Brain pericyte (primary cell): ENCODE measurements around the gene CENPF.

Experiments used
- DNase-seq: peaks from one replicate; pipeline ENCODE4 v3.0.0-alpha.2; 2012; ENCODE audit warnings: low read depth, low spot score

Gene CENPF

DNA sequence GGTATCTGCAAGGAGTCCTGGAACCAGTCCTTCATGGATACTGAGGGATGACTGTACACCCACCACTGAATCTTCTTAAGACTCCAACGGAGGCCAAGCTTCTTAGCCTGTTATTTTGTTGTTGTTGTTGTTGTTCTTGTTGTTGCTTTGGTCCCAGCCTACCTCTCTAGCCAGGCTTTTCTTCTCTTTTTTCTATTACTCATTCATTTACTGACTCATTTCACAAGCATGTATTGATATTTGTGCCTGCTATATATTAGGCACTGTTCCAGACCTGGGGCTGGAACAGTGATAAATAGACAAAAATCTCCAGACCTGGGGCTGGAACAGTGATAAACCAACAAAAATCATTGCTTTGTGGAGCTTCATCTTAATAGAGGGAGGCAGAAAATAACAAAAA lies 20.4 kb downstream of the CENPF start:
- DNase-seq = no peak

DNA sequence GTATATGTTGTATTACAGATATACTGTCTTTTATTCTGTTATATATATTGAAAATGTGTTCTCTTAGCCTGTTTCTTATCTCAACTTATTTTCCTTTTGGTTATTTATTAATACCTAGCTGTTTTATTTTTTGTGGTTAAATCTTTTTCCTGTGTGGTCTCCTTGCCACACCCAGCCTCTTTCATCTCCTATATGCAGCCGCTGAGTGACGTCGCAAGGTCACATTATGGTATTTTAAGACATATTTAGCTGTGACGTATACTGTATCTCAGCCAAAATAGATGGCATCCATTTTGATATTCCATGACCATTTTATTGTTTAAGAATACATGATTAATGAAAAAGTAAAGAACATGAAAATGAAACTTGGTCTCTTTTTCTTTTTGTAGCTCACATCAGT lies 29.1 kb downstream of the CENPF start:
- no peak for DNase-seq

DNA sequence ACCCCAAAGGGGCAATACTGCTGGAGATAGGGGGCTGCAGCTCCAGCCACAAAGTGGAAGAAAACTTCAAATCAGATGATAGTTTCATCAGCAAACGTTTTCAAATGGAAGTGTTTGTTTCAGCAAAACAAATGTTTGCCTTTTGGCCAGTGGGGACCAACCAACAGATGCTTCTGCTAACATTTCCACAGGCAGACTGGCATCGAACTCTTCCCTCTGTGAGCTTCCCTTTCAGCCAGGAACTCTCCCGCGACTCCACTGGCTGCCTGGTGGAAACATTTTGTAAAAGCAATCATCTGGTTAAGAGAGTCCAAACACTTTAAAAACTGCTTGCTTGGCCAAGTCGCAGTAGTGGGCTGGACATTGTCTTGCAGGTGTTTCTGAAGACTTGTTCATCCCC lies 30.7 kb downstream of the CENPF start:
- no peak for DNase-seq

DNA sequence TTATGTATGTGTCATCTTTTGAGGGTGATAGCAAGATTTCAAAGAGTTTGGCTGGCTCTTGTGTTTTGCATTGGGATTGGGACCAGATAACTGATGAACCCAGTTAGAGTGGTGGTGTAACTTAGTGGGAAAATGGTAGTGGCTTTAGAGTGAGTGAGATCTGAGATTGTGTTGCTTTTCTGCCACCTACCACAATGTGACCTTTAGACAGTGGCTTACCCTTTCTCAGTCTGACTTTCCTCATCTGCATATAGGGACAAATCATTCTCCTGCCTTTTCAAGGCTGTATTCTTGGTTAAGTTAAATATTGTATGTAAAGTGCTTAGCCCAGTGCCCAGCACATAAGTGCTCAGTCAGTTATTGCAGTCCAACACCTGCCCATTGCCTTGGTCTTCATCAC lies 31.3 kb downstream of the CENPF start:
- DNase-seq = no peak

DNA sequence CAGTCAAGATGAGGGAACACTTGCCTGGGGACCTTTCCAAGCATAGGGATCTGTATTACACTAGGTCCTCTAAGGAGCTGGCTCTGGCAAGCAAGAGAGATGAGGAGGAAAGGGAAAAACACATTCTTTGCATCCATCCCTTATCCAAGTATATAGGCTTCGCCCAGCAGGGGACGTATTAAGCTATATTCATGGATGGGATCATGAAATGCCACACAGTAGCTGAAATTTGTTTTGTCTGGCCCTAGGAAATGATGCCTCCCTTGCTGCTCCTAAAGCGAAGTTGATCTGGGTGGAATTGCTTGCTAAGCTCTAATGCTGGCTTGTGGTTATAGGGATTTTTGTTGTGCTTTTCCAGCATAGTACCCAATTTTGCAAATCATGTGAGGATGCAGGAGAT lies 32.1 kb downstream of the CENPF start:
- DNase-seq = no peak

DNA sequence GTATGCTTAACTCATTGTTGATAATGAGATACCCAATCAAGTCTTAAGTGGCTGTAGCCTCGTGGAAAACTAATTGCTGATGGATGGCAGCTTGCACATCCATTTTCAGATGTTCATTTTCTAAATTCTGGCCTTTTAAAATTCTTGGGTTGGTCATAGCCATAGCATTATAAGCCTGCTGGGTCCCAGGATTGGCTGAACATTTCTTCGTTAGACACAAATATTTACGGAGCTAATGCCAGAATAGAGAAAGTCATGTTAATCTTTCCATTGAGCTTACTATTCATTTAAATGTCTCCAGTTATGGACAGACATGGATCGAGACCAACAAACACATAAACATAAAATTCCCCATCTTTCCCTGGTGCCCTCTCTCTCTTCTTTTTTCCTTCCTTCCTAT lies 32.5 kb downstream of the CENPF start:
- no peak for DNase-seq

DNA sequence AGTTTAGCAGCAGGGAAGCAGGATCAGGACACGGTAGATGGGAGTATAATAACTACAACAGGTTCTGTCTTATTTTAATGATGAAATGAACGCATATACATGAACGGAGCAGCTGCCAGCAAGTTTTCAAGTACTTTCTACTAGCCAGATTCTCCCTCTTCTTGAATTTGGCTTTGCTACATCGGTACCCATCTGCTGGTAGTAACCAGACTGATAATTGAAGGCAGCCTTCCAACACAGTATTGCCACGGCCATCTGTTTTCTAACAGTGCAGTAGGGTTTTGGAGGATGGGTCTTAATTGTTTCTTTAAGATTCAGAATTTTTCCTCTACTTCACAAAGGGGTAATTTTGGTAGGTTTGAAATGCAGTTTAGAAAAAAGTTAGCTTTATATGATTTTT lies 33.4 kb downstream of the CENPF start:
- no peak for DNase-seq

DNA sequence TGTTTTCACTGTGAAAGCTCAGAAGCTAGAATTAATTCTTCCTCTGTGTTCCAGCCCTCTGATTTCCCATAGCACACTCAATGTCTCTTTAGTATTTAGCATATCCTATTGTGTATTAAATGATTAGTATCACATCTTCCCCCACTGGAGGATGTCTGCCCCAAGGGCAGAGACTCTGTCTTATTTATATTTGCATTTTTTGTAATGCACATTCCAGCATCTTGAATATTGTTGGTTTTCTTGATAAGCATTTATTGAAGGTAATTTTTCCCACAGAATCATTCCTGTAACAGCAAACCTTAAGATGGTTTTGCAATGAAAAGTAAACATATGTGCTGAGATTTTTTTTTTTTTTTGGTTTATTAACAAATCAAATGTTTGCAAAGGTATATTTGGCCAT lies 34.1 kb downstream of the CENPF start:
- DNase-seq = no peak

DNA sequence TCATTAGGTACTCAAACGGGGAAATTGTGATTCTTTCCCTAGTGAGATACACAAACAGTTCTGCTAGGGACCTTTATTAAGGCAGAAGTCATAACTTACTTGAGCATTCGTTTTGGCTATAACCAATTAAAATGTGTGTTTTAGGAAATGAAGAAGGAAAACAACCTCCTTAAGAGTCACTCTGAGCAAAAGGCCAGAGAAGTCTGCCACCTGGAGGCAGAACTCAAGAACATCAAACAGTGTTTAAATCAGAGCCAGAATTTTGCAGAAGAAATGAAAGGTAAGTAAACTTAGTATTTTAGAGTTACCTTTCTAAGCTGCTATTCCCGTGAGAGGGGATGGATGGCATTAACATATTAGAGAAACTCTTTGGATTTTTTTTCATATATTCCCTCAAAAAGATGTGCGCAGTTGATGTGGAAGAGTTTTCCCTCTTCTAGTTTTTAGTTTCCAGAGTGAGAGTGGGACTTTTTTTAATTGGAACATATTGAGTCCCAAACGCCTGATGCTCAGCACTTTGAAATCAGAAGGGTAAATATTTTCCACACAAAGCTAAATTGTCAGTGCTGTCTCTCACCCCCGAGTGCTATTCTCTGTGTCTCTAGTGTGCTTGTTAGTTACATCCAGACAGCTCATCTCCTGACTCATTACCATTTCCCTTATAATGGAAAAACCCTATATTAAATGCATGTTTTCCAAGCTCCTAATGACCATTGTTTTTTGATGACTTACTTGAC lies 34.9 kb downstream of the CENPF start:
- no peak for DNase-seq

DNA sequence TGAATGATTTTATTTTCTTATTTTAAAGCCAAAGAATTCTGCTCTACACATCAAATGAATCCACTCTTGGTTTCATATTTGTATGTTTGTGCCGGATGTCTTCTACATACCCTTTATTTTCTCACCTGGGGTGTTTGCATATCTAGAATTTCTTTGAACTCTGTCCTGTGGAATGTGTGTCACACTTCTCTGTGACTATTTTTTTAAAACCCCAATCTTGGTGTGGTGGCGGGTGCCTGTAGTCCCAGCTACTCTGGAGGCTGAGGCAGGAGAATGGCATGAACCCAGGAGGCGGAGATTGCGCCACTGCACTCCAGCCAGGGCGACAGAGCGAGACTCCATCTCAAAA lies 35.4 kb downstream of the CENPF start:
- no peak for DNase-seq

DNA sequence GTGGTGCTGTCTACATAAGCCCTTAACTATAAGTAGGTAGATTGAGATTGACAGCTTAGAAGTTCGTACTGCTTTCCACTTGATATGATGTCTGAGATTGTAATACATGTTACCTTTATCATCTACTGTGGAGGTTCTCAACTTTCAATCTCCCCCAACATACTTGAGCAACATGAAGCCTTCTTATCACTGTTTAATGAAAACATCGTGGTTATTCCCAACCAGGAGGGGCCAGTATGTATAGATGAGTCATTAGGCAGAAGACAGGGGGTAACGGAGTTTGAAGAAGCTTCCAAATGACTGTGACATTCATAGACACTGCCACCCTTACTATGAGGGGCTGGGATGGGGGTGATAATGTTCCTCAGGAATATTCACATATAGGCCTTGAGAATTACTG lies 36.0 kb downstream of the CENPF start:
- no peak for DNase-seq

DNA sequence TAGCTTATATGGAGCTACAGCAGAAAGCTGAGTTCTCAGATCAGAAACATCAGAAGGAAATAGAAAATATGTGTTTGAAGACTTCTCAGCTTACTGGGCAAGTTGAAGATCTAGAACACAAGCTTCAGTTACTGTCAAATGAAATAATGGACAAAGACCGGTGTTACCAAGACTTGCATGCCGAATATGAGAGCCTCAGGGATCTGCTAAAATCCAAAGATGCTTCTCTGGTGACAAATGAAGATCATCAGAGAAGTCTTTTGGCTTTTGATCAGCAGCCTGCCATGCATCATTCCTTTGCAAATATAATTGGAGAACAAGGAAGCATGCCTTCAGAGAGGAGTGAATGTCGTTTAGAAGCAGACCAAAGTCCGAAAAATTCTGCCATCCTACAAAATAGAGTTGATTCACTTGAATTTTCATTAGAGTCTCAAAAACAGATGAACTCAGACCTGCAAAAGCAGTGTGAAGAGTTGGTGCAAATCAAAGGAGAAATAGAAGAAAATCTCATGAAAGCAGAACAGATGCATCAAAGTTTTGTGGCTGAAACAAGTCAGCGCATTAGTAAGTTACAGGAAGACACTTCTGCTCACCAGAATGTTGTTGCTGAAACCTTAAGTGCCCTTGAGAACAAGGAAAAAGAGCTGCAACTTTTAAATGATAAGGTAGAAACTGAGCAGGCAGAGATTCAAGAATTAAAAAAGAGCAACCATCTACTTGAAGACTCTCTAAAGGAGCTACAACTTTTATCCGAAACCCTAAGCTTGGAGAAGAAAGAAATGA lies 37.6 kb downstream of the CENPF start:
- DNase-seq = no peak

DNA sequence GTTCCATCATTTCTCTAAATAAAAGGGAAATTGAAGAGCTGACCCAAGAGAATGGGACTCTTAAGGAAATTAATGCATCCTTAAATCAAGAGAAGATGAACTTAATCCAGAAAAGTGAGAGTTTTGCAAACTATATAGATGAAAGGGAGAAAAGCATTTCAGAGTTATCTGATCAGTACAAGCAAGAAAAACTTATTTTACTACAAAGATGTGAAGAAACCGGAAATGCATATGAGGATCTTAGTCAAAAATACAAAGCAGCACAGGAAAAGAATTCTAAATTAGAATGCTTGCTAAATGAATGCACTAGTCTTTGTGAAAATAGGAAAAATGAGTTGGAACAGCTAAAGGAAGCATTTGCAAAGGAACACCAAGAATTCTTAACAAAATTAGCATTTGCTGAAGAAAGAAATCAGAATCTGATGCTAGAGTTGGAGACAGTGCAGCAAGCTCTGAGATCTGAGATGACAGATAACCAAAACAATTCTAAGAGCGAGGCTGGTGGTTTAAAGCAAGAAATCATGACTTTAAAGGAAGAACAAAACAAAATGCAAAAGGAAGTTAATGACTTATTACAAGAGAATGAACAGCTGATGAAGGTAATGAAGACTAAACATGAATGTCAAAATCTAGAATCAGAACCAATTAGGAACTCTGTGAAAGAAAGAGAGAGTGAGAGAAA lies 38.4 kb downstream of the CENPF start:
- no peak for DNase-seq

DNA sequence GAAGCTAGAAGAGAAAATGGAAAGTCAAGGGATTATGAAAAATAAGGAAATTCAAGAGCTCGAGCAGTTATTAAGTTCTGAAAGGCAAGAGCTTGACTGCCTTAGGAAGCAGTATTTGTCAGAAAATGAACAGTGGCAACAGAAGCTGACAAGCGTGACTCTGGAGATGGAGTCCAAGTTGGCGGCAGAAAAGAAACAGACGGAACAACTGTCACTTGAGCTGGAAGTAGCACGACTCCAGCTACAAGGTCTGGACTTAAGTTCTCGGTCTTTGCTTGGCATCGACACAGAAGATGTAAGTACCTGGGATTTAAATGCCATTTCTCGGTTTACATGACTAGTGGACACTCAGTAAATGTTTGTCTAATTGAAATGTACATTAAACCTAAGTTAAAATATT lies 40.0 kb downstream of the CENPF start:
- no peak for DNase-seq

DNA sequence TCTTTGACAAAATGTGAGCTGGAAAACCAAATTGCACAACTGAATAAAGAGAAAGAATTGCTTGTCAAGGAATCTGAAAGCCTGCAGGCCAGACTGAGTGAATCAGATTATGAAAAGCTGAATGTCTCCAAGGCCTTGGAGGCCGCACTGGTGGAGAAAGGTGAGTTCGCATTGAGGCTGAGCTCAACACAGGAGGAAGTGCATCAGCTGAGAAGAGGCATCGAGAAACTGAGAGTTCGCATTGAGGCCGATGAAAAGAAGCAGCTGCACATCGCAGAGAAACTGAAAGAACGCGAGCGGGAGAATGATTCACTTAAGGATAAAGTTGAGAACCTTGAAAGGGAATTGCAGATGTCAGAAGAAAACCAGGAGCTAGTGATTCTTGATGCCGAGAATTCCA lies 42.7 kb downstream of the CENPF start:
- DNase-seq = no peak

DNA sequence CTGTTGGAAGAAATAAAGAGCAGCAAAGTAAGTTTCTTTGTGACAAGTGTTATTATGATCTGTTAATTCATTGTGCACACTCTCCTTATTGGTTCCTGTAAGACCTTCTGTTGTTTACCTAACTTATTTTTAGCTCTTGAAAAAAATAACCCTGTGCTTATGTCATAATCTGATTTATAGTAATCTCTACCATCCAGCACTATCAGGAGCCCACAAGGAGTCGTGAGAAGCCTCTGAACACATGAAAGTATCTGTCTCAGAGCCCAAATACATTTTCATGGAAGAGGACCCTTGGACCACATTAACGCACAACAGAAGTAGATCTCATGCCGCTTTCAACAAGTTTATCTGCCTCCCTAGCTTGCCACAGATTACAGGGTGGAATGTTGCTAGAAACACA lies 45.8 kb downstream of the CENPF start:
- no peak for DNase-seq

DNA sequence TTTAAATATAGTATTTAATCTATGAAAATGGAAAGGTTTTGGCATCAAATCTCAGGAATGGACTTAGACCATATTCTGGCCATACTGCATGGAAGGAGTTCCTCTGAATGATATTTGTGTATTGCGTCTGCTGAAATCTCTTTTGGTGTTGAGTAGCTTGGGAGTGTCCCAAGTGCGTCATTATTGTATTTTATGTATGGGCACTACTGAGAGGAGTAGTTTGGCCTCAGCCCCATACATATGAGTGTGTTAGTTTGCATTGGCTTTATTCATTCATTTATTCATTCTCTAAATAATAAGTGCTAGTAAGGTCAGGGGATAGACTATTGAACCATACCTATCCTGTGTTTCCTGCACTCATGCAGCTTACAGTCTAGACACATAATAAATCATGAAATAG lies 46.6 kb downstream of the CENPF start:
- no peak for DNase-seq

DNA sequence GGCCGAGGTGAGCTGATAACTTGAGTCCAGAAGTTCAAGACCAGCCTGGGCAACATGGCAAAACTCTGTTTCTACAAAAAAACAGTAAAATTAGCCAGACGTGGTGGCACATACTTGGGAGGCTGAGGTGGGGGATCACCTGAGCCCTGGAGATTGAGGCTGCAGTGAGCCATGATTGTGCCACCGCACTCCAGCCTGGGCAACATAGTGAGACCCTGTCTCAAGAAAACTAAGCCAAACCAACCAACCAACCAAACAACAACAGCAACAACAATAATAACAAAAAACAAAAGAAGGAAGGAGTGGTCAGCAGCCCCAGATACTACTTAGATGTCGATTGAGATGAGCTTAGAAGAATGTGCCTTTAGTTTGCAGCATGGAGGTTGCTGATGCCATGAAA lies 47.7 kb downstream of the CENPF start:
- no peak for DNase-seq

DNA sequence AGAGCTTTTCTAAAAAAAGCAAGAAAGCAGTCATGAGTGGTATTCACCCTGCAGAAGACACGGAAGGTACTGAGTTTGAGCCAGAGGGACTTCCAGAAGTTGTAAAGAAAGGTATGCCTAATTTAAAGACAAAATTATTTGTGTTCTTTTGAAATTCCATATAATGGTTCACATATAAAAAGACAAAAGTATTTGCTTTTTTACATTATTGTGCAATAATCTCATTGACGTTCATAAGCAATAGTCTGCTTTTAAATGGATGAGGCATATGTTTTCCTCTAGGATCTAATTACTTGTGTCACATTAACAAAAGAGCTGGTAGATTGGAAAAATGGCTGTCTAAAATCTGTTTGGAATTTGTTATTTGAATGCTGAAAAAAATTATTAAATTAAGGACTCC lies 54.3 kb downstream of the CENPF start:
- no peak for DNase-seq

DNA sequence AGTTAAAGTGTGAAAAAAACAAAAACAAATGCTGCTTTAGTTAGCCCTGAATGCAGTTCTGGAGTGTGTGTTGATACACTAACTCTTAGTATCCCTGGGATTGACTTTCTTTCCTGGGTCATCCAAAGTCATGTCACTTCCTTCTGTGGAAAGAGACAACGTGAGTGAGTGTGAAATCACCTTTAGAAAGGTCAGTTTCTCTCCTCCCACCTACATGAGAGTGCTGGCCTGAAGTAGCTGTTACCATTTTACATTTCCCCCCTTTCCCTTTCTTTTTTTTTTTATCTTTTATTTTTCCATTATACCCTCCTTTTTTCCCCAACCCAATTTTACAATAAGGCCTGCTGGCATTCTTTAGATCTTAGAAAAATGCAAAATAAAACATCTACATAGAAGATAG lies 55.2 kb downstream of the CENPF start:
- DNase-seq = no peak

DNA sequence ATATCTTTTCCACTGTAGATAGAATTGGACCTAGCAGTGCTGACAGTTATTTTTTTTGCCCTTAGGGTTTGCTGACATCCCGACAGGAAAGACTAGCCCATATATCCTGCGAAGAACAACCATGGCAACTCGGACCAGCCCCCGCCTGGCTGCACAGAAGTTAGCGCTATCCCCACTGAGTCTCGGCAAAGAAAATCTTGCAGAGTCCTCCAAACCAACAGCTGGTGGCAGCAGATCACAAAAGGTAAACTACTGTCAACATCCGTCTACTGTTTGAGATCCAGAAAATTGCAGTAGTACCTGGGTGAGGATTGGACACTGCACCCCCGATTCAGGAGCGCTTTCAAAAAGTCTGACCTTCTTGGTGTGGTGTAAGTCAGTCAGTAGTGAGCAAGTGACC lies 55.8 kb downstream of the CENPF start:
- no peak for DNase-seq

DNA sequence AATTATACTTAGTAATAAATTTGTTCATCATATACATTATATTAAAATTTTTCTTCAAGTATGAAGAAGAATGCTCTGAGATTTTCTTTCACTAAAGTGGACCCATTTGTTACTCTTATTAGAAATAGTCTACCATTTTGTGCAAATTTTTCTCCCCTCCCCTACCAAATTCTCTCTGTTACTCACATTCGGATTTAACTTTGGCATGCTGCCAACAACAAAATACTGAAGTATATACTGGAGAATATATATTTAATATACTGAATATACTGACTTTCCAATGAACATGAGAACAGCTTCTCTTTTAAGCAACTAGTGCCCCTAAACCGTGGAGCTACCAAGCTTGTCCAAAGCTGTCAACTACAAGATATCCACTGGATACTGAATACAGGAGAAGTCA lies 57.2 kb downstream of the CENPF start:
- no peak for DNase-seq

DNA sequence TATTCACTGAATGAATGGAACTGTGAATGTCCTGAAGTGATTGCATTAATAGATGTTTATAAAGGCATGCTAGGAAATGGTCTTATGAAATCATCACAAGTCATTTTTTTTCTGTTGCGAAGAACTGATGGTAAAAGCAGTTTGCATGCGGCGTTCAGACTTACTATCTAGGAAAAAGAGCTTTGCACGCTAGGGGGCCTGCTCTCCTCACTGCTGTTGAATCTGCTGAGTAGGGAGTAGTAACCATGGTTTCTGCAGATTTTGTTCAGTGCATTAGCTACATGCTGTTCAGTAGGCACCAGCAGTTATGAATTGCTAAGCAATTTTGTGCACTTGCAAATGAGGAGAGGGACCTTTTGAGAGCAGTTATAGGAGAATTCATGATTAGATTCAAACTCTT lies 57.9 kb downstream of the CENPF start:
- peak; percentile 77 for DNase-seq
